Heart right ventricle (tissue), 16 donors: ENCODE results near the gene ABAT. TPM values are rescaled to one million over a fixed set of nuclear protein-coding genes. Genes with fewer than 3 reads are reported as not detected.
"Not testable (repeated sequence)": the region's sequence is repeated elsewhere in the genome, so short reads cannot be mapped to it uniquely, and the experiment has no call there.

Experiments
- ATAC-seq, 8 donors: fragments of 200-7000 bp; cut with Tn5 transposase; one replicate each; pipeline ENCODE4 v1.9.1; 2020; ENCODE audit warnings: mild to moderate bottlenecking in 8 of 8, moderate library complexity in 8 of 8, moderate number of reproducible peaks in 1 of 8
- DNase-seq, 2 donors: peaks; one replicate each; pipeline ENCODE4 v3.0.0-alpha.2; 2020
- H3K27ac ChIP-seq, 10 donors: fragments of 200-600 bp; sonication (generic) in 2 of 10; one replicate each; pipeline versions ENCODE4 v1.5.0 to v1.8.0; 2020 to 2022; ENCODE audit warnings: mild to moderate bottlenecking in 3 of 10
- H3K27me3 ChIP-seq, 7 donors: fragments of 200-600 bp; one replicate each; pipeline ENCODE4 v1.8.0; 2021 to 2022; ENCODE audit warnings: mild to moderate bottlenecking in 2 of 7
- H3K36me3 ChIP-seq, 9 donors: fragments of 200-600 bp; sonication (generic) in 1 of 9; one replicate each; pipeline versions ENCODE4 v1.5.0 to v1.8.0; 2020 to 2022; ENCODE audit warnings: mild to moderate bottlenecking in 2 of 9
- H3K4me1 ChIP-seq, 9 donors: fragments of 200-600 bp; sonication (generic) in 1 of 9; one replicate each; pipeline versions ENCODE4 v1.5.0 to v1.8.0; 2020 to 2022; ENCODE audit warnings: mild to moderate bottlenecking in 4 of 9
- H3K4me3 ChIP-seq, 10 donors: fragments of 200-600 bp; sonication (generic) in 2 of 10; one replicate each; pipeline versions ENCODE4 v1.5.0 to v1.8.0; 2020 to 2022; ENCODE audit warnings: mild to moderate bottlenecking in 7 of 10, moderate library complexity in 2 of 10
- H3K9me3 ChIP-seq, 11 donors: fragments of 200-600 bp in 10 of 11; sonication (generic) in 2 of 11; one replicate each; pipeline versions ENCODE4 v1.5.0 to v1.8.0; 2013 to 2022; ENCODE audit warnings: mild to moderate bottlenecking in 2 of 11, control low read depth in 1 of 11, moderate library complexity in 1 of 11
- CTCF ChIP-seq, 9 donors: fragments of 200-600 bp; sonication (generic) in 2 of 9; IDR thresholded peaks; one replicate each; pipeline versions ENCODE4 v1.5.0 to v1.8.0; 2021 to 2022; ENCODE audit warnings: antibody characterized with exemption in 9 of 9, mild to moderate bottlenecking in 5 of 9, moderate library complexity in 1 of 9
- WGBS, 2 donors: extraction: QIAGEN DNeasy Blood & Tissue Kit; methylation state at CpG; one replicate each; pipeline ENCODE4 v1.1.7; 2013; ENCODE audit warnings: inconsistent platforms in 1 of 2; 5-methylcytosine and 5-hydroxymethylcytosine counted together
- intact Hi-C, 10 donors: fragments of 100-400 bp; cut with DNase I; formaldehyde crosslinking; loops; one replicate each; pipeline versions ENCODE4 v1.11.1 to v1.14.2; 2022
- polyA plus RNA-seq, 2 donors: library from polyadenylated mRNA; stranded (reverse); fragments of 200-250 nt; gene quantifications; one replicate each; pipeline ENCODE4 v1.2.3, GENCODE V29; 2013
- total RNA-seq, 10 donors: library from RNA; stranded (reverse); fragmentation: NEBNext Ultra II Directional in 3 of 10; extraction: Animal tissue kit (Norgen Biotek cat#: 25700) in 3 of 10; gene quantifications; one replicate each; pipeline versions ENCODE4 v1.2.1 to v1.2.4, GENCODE V29; 2021 to 2023
- donor health status: Arrhythmogenic right ventricular cardiomyopathy.
- donor health status: ischemic (EF 13 %, LVEDD 7.1; RV severe dilation, severe dysfunction).
- donor health status: healthy with polysubstance abuse.
- donor health status: DM: no; HTN: yes; CAD: no.
- donor health status: DM: no; HTN: no; CAD: no.
- donor health status: ischemic (EF 25% LVEDD 6.9; RV normal size, moderate dysfunction).
- donor health status: ischemic (EF 25% LVEDD 5.7; RV mildly dilated, moderate dysfunction).
- donor health status: healthy.
- donor health status: DM: yes; HTN: yes; CAD: no.
- donor health status: Ischemic cardiomyopathy.
- donor health status: ischemic (EF 35%, LVEDD 5.7; RV mildly dilated, moderate dysfunction).
- donor health status: nonischemic (EF 11% LVEDD 7.7; RV severe dilation, severe dysfunction).
- donor health status: DM: yes; HTN: yes; CAD: no.
- donor health status: PGD.
- donor health status: ischemic (EF 29% LVEDD 5.4; RV normal size, mild dysfunction).
- donor health status: nonischemic (EF 23%, LVEDD 6.1; RV moderate dilation, normal function).

ABAT gene
- total and polyA plus RNA-seq, 12 donors = 2.2 to 35.9 (median 14.0) TPM

DNA sequence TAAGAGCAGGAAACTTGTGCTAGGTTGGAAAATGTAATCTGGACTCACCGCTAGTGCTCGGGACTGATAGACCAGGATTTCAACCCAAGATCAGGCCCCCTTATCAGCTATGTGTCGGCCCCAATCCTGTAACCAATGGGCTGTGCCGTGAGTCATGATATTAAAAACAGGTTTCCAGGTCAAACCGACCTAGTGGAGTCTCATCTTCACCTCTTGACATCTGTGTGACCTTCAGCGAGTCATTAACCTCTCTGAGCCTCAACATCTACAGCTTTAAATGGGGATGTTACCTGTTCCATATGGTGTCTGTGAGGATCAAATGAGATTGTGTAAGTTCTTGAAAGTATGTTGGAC, 123.7 kb downstream of the ABAT start:
- intact Hi-C loops = loop anchor here in 8 of 10 donors (2.0 to 10.0 kb wide), 10 partner anchors 69 to 233 kb away; partner anchors contain the start of genes CARHSP1 (in 4 of the 8), ABAT (in 3 of the 8) and LITAFD (in 2 of the 8)
- ATAC-seq = peak in 3 of 8 donors; percentile 2 to 5 (median 2)
- peak overlapping the region in 9 of 10 donors; percentile 65 to 89 (median 82) for H3K27ac ChIP-seq
- H3K9me3 ChIP-seq = no peaks in the 10 kb centered on the region
- no peaks in the 10 kb centered on the region for H3K27me3 ChIP-seq
- no peak for DNase-seq
- peaks cover 9 to 43% (median 30%) of the 10 kb centered on the region in 9 donors for H3K4me1 ChIP-seq
- peaks cover 0 to 43% (median 16%) of the 10 kb centered on the region in 9 donors for H3K36me3 ChIP-seq
- peak overlapping the region; percentile 67 to 98 (median 86) for H3K4me3 ChIP-seq
- no peak for TF ChIP-seq CTCF (IDR thresholded peaks at IDR 0.05)
- 1 to 2% methylated on average over 6 of the region's 6 CpGs for WGBS, 2 donors

DNA sequence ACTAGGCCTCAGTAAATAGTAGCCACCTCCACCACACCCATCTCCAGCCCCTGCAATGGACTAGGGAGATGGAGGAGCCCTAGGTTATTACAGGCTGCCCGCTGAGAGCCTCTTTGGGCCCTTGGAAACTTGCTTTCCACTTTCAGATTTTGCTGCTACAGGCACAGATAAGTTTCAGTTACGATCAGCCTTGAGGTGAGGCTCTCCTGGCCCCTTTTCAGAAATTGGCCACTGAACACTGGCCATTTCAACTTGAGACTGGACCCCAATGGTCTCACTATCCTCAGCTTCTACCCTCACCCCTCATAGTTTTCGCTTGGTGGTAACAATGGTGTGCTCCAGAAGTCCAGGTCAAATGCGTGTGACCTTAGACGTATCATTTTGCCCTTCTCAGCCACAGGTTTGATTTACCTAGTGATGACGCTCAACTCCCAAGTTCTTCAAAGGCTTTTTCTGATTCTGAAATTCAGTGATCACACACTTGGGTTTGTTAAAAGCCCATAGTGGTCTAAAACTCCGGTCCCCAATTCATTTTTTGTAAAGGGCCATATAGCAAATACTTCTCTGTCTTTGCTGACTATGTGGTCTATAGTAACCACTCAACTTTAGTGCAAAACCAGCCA, 124.2 kb downstream of the ABAT start:
- H3K4me1 ChIP-seq = peaks cover 9 to 43% (median 30%) of the 10 kb centered on the region in 9 donors
- peaks cover 0 to 48% (median 20%) of the 10 kb centered on the region in 9 donors for H3K36me3 ChIP-seq
- intact Hi-C loops = loop anchor here in 8 of 10 donors (2.0 to 10.0 kb wide), 10 partner anchors 69 to 234 kb away; partner anchors contain the start of genes CARHSP1 (in 4 of the 8), ABAT (in 3 of the 8) and LITAFD (in 2 of the 8)
- H3K4me3 ChIP-seq = peak overlapping the region; percentile 67 to 98 (median 86)
- WGBS, 2 donors = 63 to 64% methylated on average over 7 of the region's 7 CpGs
- H3K9me3 ChIP-seq = no peaks in the 10 kb centered on the region
- no peak for TF ChIP-seq CTCF (IDR thresholded peaks at IDR 0.05)
- ATAC-seq = peak in 1 of 8 donors; percentile 9
- no peaks in the 10 kb centered on the region for H3K27me3 ChIP-seq
- DNase-seq = no peak
- H3K27ac ChIP-seq = peak overlapping the region in 9 of 10 donors; percentile 65 to 89 (median 82)

GRCh38 chr16:8801701-8802100, 127.3 kb downstream of the ABAT start:
- H3K36me3 ChIP-seq = peaks cover 0 to 70% (median 45%) of the 10 kb centered on the region in 9 donors
- H3K4me3 ChIP-seq = no peak overlapping the region
- intact Hi-C loops = no loop called here
- 96% methylated on average over 4 of the region's 4 CpGs for WGBS, 2 donors
- ATAC-seq (no peak), DNase-seq (no peak)
- no peaks in the 10 kb centered on the region for H3K9me3 ChIP-seq
- no peak for TF ChIP-seq CTCF (IDR thresholded peaks at IDR 0.05)
- H3K4me1 ChIP-seq = peaks cover 5 to 34% (median 23%) of the 10 kb centered on the region in 9 donors
- H3K27me3 ChIP-seq = no peaks in the 10 kb centered on the region
- no peak overlapping the region for H3K27ac ChIP-seq

- 89 to 94% methylated on average over 12 of the region's 12 CpGs for WGBS, 2 donors
Measured at GRCh38 chr16:8803733-8804132, 129.3 kb downstream of the ABAT start.

GRCh38 chr16:8804313-8804712, 129.9 kb downstream of the ABAT start:
- Histone ChIP-seq H3K36me3 (peaks cover 0 to 96% (median 63%) of the 10 kb centered on the region in 9 donors), H3K27ac (no peak overlapping the region), H3K27me3 (no peaks in the 10 kb centered on the region), H3K4me3 (no peak overlapping the region), H3K4me1 (peaks cover 0 to 17% (median 11%) of the 10 kb centered on the region in 9 donors), H3K9me3 (no peaks in the 10 kb centered on the region)
- WGBS, 2 donors = 84 to 85% methylated on average over 6 of the region's 6 CpGs
- TF ChIP-seq CTCF (IDR thresholded peaks at IDR 0.05) = no peak
- DNase-seq = no peak
- no peak for ATAC-seq
- intact Hi-C loops = no loop called here

More at GRCh38 chr16:8803733-8804132, 129.3 kb downstream of the ABAT start:
- peaks cover 0 to 90% (median 63%) of the 10 kb centered on the region in 9 donors for H3K36me3 ChIP-seq
- H3K27me3 ChIP-seq, H3K27ac ChIP-seq, DNase-seq, ATAC-seq, intact Hi-C loops, H3K9me3 ChIP-seq, H3K4me3 ChIP-seq: not testable (repeated sequence)
- H3K4me1 ChIP-seq = peaks cover 4 to 23% (median 16%) of the 10 kb centered on the region in 9 donors
